K562 (cell line): ENCODE measurements around the gene SAMD11. TPM values are rescaled to one million over a fixed set of nuclear protein-coding genes. Genes with fewer than 3 reads are reported as not detected.

Experiments used
- CREBBP ChIP-seq: IDR thresholded peaks from one replicate; pipeline ENCODE4 v1.6.1; 2012; ENCODE audit warnings: low read depth, mild to moderate bottlenecking, control low read depth, inconsistent platforms, low read length
- KAT2B ChIP-seq: IDR thresholded peaks from one replicate; pipeline ENCODE4 v1.6.1; 2012; ENCODE audit warnings: low read depth, mild to moderate bottlenecking, control low read depth, inconsistent platforms, low read length, moderate library complexity
- LARP7 ChIP-seq: fragments of 450-650 bp; IDR thresholded peaks from 2 replicates; pipeline ENCODE4 v1.6.1; 2016
- RBM17 ChIP-seq: fragments of 200-400 bp; formaldehyde crosslinking; IDR thresholded peaks from 2 replicates; pipeline ENCODE4 v1.6.1; 2017; ENCODE audit warnings: low read depth, mild to moderate bottlenecking, low read length, borderline replicate concordance
- RERE ChIP-seq: sonication (generic); formaldehyde crosslinking; IDR thresholded peaks from 2 replicates; pipeline ENCODE4 v1.8.0; 2023; ENCODE audit warnings: missing genetic modification reagents, mild to moderate bottlenecking, borderline replicate concordance
- TRIM24 ChIP-seq, 2 experiments: fragments of 450-650 bp; IDR thresholded peaks; 2 replicates each; pipeline ENCODE4 v1.6.1; 2016
- ZBTB26 ChIP-seq: fragments of 450-650 bp; formaldehyde crosslinking; IDR thresholded peaks from 2 replicates; pipeline ENCODE4 v1.4.0; 2022; ENCODE audit warnings: missing genetic modification characterization
- ZBTB40 ChIP-seq, 2 experiments: fragments of 450-650 bp in 1 of 2; sonication (generic) in 1 of 2; formaldehyde crosslinking in 1 of 2; IDR thresholded peaks; 2 replicates each; pipeline versions ENCODE4 v1.7.1 to v1.9.0; 2016 to 2022; ENCODE audit warnings: inconsistent platforms in 1 of 2, mild to moderate bottlenecking in 1 of 2, missing genetic modification reagents in 1 of 2
- ZNF165 ChIP-seq: fragments of 250-450 bp; sonication (Bioruptor Pico); IDR thresholded peaks from 2 replicates; pipeline ENCODE4 v1.4.0; 2020; ENCODE audit warnings: borderline replicate concordance
- ZNF232 ChIP-seq: sonication (generic); formaldehyde crosslinking; IDR thresholded peaks from 2 replicates; pipeline ENCODE4 v1.8.0; 2022; ENCODE audit warnings: mild to moderate bottlenecking, missing genetic modification reagents
- ZNF41 ChIP-seq: fragments of 250-450 bp; sonication (Bioruptor Pico); conservative IDR thresholded peaks from 2 replicates; pipeline ENCODE4 v1.4.0; 2020; ENCODE audit warnings: mild to moderate bottlenecking
- ZNF696 ChIP-seq: fragments of 250-450 bp; sonication (Bioruptor Pico); conservative IDR thresholded peaks from 2 replicates; pipeline ENCODE4 v1.4.0; 2020; ENCODE audit warnings: mild to moderate bottlenecking, moderate library complexity
- polyA plus RNA-seq, 8 experiments: library from polyadenylated mRNA; depleted of rRNA in 4 of 8; stranded (reverse) in 5 of 8; unstranded in 3 of 8; fragments of >200 nt; fragmentation: Nextera tagmentation in 2 of 8; fragmentation: Illumina TruSeq in 1 of 8; extraction: Ambion mirVana in 2 of 8; extraction: Trizol in 1 of 8; gene quantifications; 2 replicates each; pipeline versions ENCODE4 v1.2.1 to v1.2.3, GENCODE V29; 2011 to 2014; ENCODE audit warnings: inconsistent platforms in 1 of 8, missing spikeins in 1 of 8
- total RNA-seq, 7 experiments: library from RNA; depleted of rRNA in 6 of 7; stranded (reverse); fragments of >200 nt in 6 of 7; fragmentation: Illumina TruSeq in 2 of 7; extraction: Trizol in 2 of 7; gene quantifications; 2 replicates each; pipeline versions ENCODE4 v1.2.1 to v1.2.3, GENCODE V29; 2011 to 2021; ENCODE audit warnings: low replicate concordance in 1 of 7

SAMD11 gene
- total and polyA plus RNA-seq, 9 of the 15 experiments (the other 6 are each of a cell fraction or from before 2014, with no cell fraction given), result 0.07 to 0.82 (median 0.11) TPM; not detected in 2

GRCh38 chr1:966135-966703 lies 42.5 kb downstream of the SAMD11 start, which contains the start of gene PLEKHN1 (continued):
- TF ChIP-seq ZBTB40 (IDR thresholded peaks at IDR 0.05), result peak; percentile 54; the same call in 1 of the 2 replicates
- TF ChIP-seq ZBTB40 (CRISPR knock-in tag; IDR thresholded peaks at IDR 0.05), result no peak
- no peak for TF ChIP-seq TRIM24 (IDR thresholded peaks at IDR 0.05)
- TF ChIP-seq RERE (CRISPR knock-in tag), result no peak
- TF ChIP-seq ZNF232 (CRISPR knock-in tag), result no peak
- TF ChIP-seq ZNF165 (CRISPR knock-in tag), result no peak
- no peak for TF ChIP-seq LARP7
- no peak for TF ChIP-seq CREBBP
- TF ChIP-seq ZBTB26 (CRISPR knock-in tag), result no peak
- TF ChIP-seq KAT2B, result no peak
- no peak for TF ChIP-seq RBM17
- TF ChIP-seq ZNF41 (CRISPR knock-in tag), result no peak
- no peak for TF ChIP-seq ZNF696
